Hematopoietic multipotent progenitor cell (in vitro differentiated cells): ENCODE measurements around the gene BCCIP. TPM values are rescaled to one million over a fixed set of nuclear protein-coding genes. Genes with fewer than 3 reads are reported as not detected.

Source experiments
- DNase-seq, 3 donors: peaks; one replicate each; pipeline ENCODE4 v3.0.0-alpha.2; 2011 to 2015; ENCODE audit warnings: low read depth in 2 of 3, low spot score in 2 of 3
- total RNA-seq: library from RNA; depleted of rRNA; stranded (reverse); fragments of >200 nt; gene quantifications from one replicate; pipeline ENCODE4 v1.2.3, GENCODE V29; 2012

Gene BCCIP
- total RNA-seq, 1 donor, result 7.8 TPM

DNA sequence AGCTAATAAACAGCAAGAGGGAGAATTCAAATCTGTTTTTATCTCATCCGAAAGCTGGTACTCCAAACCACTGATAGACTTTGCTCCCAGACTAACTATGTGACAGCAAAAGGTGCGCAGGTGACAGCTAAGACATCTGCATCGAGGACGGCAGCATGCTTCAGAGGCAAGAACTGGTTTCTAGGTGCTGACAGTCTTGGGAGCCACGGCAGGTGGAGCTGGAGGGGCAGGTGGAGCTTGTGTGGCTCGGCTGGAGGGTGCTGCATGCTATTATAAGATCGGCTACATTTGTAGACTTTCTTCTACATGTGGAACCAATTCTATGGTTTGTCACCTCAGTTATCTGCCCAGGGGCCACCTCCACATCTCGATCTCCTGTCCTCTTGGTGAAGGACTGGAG is 25.9 kb upstream of the BCCIP start:
- DNase-seq, result no peak

DNA sequence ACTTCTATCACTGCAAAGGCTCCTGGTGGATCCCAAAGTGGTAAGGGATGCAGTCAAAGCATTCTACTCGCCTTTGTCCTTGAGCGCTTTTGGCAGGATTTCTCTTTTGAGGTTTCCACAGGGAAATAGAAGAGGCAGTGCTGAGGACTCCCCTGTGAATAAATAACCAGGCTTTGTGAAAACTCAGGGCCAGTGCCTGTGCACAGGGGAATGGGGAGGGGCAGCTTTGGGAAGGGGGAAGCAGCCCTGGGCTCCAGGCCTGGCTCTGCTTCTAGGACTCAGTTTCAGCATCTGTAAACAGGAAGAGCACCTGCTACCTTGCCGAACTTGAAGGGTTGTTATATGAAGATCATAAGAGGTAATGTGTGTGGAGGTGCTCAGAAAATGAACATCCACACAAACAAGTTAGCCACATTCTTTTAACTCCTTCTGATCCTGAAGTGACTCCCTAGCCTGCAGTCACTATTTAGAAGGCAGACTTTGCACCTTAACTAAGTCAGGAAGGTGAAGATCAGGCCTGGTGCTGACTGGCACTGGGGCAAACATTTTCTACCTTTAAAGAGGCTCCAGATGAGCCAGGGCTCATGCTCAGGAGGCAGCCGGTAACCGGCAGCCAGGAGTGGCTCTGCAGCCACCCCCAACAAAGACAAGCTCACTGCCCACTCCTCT is 25.2 kb upstream of the BCCIP start:
- no peak for DNase-seq

DNA sequence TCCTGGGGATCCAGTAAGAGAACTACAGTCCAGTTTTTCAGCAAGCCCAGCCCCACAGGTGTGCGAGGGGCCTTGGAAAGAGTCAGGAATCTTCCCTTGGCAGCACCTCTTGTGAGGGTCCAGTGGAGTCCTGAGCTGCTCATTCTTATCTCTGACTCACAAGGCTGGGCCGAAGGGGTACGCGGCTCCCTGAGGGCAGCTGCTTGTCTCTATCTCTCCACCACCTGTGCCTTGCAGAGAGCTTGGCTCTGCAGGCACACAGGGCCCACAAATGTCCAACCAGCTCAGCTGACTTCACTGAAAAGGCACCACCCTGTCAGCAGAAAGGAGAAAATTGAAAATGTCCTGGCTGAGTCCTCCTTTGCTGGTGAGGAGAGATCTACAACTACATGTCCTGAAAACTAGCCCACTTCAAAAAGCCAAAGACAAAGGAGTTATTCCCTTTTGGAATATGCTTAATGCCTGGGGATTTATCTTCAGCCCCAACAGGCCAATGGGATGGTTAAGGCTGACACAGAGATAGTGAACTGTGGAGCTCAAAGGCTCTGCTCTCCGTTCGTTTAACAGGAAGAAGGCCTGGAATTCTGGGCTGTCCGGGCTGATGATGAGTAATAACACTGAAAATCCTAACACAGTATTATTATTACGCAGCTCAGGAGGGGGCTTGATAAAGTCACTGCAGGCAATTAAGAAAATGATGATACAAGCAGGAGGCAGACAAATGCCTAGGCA is 23.7 kb upstream of the BCCIP start:
- DNase-seq, result no peak

DNA sequence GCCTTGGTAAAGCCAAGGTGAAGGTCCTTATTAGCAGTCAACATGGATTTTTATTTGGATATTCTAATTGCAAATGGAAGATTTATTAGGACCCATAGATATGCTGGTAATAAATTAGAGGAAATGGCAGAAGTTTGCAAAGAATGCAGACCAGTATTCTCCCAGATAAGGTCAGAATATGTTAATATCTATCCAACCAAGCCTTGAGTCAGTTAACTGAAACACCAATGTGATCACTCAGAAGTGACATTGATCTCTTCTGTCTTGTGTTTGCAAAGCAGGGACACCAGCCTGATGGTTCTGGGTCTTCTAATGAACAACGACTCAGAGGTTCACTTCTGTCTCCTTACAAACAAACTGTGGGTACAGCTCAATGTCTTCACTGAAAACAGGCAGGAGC is 21.8 kb upstream of the BCCIP start:
- DNase-seq, result no peak

DNA sequence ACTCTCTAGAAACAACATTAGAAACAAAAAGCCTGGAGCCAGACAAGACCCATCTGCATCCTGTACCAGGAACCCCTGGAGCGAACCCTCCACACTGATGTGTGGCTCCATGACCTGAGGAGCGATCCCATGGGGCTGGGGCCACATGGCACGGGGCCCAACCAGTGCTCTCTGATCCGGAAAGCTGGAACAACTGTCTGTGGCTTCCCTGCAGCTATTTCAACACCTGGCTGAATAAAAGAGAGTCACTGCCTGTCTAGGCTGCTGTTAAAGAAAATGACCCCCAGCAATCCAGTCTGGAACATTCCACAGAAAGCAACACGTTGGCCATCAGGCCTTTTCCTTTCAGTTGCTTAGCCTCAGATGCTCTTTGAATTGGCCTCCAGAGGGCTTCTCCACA is 21.2 kb upstream of the BCCIP start:
- no peak for DNase-seq

DNA sequence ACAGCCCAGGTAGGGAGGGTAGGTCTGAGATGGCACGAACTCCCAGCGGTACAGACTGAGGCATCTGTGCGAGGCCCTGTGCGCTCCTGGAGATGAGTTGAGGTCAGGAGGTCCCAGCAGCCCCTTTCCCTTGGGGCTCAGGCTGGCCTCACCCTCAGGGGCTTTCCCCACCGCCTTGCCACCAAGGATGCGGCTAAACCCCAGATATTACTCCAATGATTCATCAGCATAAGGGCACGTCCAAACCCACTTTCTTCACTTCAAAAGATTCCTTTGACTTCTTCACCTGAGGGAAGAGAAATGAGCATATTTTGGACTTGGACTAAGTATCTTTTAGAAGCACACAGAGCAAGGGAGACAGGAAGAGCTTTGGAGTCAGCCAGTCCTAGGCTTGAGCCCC is 20.6 kb upstream of the BCCIP start:
- DNase-seq, result no peak

DNA sequence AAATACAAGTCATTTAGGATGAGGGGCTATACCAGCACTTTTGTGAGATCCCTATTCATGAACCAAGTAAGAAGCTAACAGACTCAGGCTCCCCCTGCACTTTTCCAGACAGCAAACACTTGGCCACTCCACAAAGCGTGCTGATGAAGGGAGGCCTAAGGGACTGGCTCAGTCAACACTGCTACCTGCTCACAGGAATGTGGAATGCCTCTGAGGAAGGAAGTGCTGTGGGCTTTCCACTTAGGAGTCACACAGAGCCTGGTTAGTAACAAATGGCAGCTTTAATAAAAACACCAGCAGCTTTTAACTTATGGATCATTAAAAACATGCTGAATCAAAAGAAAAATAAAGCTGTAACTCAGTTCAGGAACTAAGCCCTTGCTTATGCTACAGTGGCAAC is 15.3 kb upstream of the BCCIP start:
- no peak for DNase-seq

DNA sequence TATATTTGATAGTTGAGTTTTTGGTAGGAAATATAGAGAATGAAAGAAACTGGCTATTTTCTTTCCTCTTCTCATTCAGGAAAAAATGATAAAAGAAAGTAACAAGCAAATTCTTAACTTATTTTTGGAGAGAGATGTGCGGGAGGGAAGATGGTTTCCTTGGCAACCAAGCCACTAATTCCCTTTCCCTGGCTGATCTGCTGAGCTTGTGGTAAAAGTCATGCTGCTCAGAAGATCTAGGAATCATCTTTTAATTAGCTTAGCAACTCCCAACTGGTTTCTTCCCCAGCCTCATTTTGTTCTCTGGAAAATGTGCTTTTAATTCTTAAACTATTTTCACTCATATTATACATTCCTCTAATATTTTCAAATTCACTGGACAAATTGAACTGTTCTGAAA is 12.1 kb upstream of the BCCIP start:
- no peak for DNase-seq

DNA sequence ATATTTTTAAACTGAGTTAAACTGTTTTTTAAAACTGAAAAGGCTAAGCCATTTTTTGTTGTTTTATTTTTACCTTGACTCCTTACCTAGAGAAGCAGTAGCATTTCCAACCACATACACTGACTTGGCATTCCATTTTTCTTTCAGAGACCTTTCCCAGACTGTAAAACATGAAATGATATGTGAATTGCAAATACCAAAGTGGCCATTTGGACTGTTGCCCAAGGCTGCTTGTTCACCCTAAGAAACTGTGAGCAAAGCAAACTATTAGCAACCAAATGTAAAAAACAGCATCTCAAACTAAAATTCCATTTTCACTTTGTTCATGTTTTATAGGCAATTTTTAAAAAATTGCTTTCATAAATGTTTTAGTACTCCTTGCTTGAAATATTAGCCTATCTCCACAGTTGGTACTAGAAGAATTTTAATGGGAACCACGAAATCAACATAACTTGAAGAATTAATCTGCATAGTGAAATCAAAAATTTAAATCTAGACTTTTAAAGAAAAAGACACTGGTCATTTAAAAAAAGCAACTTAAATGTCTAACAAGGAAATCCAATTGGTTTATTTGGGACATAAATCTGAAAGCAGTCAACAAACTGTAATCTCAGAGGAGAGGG is 11.1 kb upstream of the BCCIP start:
- no peak for DNase-seq

DNA sequence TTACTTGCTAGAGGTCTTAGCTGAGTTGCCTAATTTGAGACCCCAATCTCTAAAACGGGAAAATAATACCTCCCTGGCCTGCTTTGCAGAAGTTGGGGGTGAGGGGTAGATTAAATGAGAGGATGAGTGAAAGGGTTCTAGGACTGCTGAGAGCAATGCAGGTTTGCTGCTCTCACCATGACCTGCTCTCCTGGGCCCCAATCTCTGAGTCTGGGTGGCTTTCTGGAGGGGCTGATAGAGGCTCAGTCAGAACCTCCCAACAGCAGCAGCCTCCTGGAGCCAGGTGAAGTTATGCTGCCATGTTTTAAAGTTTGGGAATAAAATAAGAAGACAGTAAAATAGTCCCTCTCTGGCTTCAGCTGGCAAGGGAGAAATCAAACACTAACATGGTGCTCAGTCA is 7.6 kb upstream of the BCCIP start:
- no peak for DNase-seq

DNA sequence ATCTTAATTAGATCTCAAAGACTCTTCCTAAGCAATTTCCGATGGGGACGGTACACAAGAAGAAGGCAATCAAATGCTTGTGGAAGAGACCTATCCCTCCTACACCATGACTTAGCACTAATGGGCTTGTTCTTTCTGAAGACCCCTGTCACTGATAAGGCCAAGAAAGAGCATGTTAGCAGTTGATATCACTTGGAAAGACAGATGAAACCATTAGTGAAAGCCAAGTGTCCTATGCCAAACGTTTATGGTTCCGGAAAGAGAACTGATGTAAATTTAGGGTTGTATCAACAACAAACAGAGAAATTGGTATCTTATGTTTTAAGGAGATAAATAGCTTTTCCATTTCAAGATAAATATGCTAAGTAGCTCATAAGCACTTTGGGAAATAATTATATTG is 6.8 kb upstream of the BCCIP start:
- DNase-seq, result no peak

DNA sequence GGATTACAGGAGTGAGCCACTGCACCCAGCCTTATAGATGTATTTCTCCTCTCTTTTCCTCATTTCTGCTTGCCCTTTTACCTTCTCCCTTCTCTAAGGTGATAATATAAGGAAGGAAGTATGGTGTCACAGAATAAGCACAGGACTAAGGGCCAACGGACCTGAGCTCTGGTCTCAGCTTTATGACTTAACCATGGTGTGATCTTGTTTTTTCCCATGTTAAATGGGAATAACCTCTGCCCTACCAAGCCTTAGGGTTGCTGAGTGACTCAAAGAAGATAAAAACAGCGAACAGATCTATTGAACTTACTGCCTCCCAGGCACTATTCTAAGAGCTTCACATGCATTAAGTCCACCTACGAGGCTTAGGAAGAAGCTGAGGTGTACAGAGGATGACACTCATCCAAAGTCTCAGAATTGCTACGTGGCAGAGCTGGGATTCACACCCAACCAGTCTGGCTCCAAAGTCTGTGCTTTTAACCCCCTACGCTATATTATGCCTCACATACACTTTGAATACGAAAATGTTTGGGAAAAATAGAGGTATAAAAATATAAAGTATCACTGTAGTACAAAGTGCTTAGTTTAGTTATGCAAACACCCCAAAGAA is 5.9 kb upstream of the BCCIP start:
- no peak for DNase-seq

DNA sequence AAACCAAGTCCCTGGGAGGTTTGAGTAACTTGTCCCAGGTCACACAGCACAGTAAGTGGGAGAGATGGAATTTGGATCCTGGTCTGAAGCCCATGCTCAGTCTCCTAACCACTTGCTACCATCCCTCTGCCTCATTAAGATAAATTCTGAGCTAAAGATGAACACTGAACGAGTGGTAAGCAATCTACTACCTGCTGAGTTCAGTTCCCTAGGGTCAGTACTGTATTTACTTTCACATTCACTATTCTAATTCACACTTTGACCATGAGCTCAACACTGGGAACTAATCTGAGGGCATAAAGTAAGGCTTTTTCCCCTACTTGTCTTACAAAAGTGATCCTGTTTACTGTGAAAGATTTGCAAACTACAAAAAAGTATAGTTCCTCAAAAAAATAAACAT is 2.6 kb upstream of the BCCIP start:
- no peak for DNase-seq

DNA sequence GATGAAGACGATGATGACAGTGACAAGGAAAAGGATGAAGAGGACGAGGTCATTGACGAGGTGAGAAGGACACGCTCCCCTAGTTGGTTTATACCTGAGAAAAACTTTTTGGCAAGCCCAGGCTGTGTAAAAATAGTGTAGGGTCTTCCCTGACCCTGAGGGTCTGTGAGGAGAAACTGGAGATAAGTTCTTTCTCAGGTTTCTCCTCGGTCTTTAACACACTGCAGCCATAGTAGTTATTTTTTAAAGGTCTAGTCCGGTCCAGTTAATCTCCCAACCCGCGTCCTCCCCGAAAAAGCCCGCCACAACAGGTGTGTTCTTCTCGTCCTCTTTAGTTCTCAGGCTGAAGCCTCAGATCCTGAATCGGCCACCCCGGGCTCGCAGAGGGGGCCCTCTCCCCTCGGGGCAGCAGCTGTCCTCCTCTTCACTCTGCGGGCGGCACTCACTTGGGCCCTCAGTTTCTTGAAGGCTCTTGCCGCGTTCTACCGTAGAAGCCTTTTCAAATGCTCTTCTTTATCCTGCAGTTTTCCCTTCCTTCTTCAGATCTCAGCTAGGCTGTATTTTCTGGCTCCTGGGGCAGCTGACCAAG is 411 bp downstream of the BCCIP start:
- no peak for DNase-seq

DNA sequence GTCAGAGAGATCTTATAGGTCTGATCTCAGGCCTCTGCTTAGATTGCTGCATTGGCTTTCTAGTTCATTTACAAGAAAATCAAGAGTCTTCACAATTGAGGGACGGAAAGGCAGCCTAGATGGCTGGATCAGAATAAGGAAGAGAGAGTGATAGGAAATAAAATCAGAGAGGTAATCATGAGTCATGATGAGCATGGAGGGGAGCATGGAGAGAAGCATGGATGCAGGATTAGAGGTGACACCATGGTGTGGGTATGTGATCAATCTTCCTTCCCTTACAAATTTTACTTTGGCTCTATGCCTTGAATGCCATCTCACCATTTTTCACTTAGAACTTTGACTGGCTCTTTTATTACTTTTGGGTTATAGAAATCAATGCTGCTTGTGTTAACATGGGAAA is 1.4 kb downstream of the BCCIP start:
- DNase-seq, result no peak

DNA sequence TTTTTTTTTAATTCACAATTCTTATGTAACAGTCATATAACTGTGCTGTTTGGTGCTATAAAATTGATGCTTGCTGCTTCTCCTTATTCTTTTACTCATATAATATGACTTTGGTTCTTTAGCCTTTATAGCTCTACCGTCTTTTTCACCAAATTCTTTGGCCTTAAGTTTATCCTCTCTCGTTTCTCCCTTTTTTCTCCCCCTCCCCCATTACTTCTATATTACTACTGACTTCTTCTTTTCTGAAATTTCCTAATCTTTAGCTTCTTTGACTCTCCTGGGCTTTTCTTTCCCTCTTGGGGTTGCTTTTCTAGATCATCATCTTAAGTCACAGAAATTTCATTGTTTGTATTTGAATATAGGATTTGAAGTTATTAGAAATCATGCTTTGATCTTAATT is 3.8 kb downstream of the BCCIP start:
- DNase-seq, result no peak

DNA sequence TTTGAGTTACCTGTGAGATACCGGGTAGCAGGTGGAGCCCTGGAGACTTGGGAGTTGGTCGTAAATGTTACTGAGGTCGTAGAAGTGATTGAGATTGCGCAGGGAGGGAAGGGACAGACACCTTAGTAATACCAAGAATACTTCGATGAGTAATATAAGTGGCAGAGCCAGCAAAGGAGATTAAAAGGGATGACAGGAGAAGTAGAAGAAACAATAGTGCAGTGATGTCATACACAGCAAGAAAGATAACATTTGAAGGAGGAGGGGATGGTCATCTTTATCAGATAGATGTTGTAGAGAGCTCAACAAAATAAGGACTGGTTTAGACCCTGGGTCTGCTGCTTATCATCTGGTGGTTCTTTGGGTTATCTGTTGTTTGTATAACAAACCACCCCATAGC is 5.0 kb downstream of the BCCIP start:
- DNase-seq, result no peak

DNA sequence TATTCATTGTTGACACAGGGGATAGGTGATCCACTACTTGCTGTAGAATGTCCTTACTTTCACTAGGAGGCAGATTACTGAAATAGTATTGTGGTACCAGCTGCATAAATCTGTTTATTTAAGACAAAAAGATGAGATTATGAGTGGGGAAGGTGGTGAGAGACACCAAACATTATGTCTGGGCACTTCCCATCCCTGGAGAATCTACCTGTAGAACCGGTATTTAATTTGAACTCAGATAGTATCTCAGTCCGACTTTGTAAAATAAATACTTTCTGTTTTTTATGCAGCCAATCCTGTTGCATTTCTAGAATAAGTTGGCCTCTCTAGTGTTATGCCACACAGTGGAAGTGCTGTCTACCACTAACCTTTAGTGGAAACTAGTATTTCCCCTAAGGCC is 13.4 kb downstream of the BCCIP start:
- no peak for DNase-seq

DNA sequence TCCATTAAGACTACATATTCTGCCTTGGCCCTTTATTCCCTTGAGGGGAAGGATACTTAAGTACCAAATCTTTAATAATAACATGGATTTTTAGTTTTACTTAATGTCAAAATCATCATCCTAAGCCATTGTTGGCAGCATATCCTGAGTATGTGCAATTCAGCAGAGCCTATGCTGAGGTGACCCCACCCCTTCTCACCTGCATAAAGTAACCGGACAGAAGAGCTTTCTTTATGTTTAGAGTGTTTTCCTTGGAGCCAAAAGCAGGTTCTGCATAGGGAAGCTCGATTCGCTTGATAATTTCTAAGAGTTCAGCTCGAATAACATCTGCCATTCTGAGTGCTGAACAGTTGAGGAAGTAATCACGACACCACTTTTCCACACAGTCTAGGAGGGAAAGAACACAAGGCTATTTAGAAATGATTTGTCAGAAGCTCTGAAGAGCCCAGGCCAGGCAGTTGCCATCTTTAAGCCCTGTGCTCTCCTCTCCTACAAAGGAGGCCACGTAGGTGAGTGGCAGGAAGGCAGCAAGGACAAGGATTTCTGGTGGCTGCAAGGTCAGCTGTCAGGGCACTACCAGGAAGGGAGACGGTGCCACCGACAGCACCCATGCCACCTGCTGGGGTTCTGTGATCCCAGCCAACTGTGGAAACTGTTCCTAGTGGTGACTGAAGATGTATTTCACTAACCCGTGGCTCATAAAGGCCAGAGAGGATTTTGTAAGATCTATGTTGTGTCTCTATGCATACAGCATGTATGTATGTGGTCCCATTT is 15.6 kb downstream of the BCCIP start:
- DNase-seq, result no peak

DNA sequence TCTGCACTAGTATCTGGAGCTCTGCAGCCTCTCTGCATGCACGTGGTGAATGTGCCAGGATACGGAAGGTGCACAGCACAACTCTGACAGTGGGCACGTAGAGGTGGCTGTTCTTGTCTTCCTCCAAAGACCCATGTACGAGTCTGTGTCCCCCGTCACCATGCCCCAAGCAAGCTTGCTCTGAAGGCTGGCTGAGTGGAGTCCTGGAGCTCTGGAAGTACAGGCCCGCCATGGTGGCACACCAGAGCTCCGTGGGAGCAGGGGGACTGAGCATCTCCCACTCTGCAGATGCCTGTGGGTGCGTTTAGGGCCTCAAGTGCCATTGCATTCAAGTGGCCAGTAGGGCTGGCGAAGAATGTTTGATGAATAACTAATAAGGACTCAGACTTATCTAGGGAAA is 17.1 kb downstream of the BCCIP start:
- no peak for DNase-seq

DNA sequence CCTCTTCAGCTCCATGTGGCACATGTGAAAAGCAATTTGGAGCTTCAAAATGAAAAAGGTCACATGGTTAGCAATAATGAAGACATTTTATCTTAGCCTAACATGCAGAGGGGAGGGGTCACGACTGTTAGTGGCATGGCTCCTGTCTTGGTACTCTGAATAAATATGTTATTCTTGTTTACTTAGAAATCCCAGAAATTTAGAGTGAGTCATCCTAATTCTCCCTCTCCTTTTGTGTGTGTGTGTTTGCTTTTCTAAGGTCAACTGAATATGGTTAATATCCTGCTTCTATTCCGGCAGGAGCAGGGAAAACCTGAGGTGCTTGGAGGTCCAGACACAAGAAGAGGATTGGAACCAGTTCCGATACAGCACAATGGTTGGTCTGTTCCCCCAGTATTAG is 17.6 kb downstream of the BCCIP start:
- DNase-seq, result no peak
